ENCODE results near the gene TMPRSS6. TPM values are rescaled to one million over a fixed set of nuclear protein-coding genes. Genes with fewer than 3 reads are reported as not detected.

TMPRSS6 gene
- total RNA-seq, 1 donor = not detected

DNA sequence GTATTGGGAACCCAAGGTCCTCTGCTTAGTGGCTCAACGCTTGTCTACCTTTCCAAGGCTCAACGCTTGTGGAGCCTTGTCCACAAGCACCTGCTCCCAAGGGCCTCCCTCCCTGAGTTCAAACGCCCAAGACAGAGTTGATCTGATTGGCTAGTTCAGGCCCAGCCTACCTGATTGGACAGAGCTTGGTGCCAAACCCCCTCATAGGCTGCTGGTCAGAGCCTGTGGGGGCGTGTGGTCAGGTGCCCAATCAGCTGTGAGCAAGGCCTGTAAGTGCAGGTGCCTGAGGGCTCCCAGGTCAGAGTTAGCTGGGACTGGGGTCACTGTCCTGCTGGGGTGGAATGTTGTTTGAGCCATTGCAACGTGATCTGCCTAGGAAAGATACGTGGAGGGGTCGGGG is 16.9 kb upstream of the TMPRSS6 start:
- H2AFZ ChIP-seq (ENCODE audit: low read length) = no peak overlapping the region
- no peaks in the 10 kb centered on the region for H3K4me1 ChIP-seq (ENCODE audit: insufficient read depth, low read length)
- H3K4me2 ChIP-seq (ENCODE audit: insufficient read depth, low read length) = no peak overlapping the region
- H3K27me3 ChIP-seq (ENCODE audit: insufficient read depth, low read length) = no peaks in the 10 kb centered on the region
- H3K27ac ChIP-seq (ENCODE audit: low read depth, low read length) = no peak overlapping the region
- no peak for DNase-seq (ENCODE audit: insufficient read length, low spot score, missing footprints)
- H3K79me2 ChIP-seq (ENCODE audit: insufficient read depth, low read length) = no peaks in the 10 kb centered on the region
- no peaks in the 10 kb centered on the region for H4K20me1 ChIP-seq (ENCODE audit: insufficient read depth, low read length)
- H3K9me3 ChIP-seq (ENCODE audit: low read depth, low read length) = no peaks in the 10 kb centered on the region
- no peaks in the 10 kb centered on the region for H3K36me3 ChIP-seq (ENCODE audit: insufficient read depth, low read length)
- TF ChIP-seq, protein P1, sequence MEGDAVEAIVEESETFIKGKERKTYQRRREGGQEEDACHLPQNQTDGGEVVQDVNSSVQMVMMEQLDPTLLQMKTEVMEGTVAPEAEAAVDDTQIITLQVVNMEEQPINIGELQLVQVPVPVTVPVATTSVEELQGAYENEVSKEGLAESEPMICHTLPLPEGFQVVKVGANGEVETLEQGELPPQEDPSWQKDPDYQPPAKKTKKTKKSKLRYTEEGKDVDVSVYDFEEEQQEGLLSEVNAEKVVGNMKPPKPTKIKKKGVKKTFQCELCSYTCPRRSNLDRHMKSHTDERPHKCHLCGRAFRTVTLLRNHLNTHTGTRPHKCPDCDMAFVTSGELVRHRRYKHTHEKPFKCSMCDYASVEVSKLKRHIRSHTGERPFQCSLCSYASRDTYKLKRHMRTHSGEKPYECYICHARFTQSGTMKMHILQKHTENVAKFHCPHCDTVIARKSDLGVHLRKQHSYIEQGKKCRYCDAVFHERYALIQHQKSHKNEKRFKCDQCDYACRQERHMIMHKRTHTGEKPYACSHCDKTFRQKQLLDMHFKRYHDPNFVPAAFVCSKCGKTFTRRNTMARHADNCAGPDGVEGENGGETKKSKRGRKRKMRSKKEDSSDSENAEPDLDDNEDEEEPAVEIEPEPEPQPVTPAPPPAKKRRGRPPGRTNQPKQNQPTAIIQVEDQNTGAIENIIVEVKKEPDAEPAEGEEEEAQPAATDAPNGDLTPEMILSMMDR (IDR thresholded peaks at IDR 0.05; ENCODE audit: extremely low read depth, low read depth, low read length) = no peak
- H3K4me3 ChIP-seq (ENCODE audit: insufficient read depth, low read length) = no peak overlapping the region

DNA sequence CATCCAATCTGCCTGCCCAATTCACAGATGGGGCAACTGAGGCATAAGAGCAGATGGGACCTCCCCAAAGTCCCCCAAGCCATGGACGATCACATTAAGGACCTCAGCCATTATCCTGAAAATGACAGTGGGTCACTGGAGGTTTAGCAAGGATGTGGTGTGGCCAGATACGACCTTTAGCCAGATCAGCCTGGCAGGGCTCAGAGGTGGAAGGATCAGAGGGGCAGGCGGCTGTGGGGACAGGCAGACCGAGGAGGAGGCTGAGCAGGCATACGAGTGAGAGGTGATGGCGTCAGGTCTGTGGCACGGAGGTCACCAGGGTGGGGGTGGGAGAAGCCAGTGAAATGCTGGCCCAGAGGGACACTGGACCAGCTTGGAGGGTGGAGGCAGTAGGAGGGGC is 14.1 kb upstream of the TMPRSS6 start:
- Histone ChIP-seq H2AFZ (ENCODE audit: low read length) (no peak overlapping the region), H3K36me3 (ENCODE audit: insufficient read depth, low read length) (no peaks in the 10 kb centered on the region), H3K27ac (ENCODE audit: low read depth, low read length) (no peak overlapping the region), H3K4me1 (ENCODE audit: insufficient read depth, low read length) (no peaks in the 10 kb centered on the region), H3K27me3 (ENCODE audit: insufficient read depth, low read length) (peaks cover 3% of the 10 kb centered on the region), H4K20me1 (ENCODE audit: insufficient read depth, low read length) (no peaks in the 10 kb centered on the region), H3K9me3 (ENCODE audit: low read depth, low read length) (no peaks in the 10 kb centered on the region), H3K4me3 (ENCODE audit: insufficient read depth, low read length) (no peak overlapping the region), H3K79me2 (ENCODE audit: insufficient read depth, low read length) (no peaks in the 10 kb centered on the region), H3K4me2 (ENCODE audit: insufficient read depth, low read length) (no peak overlapping the region)
- TF ChIP-seq, protein P1 (IDR thresholded peaks at IDR 0.05; ENCODE audit: extremely low read depth, low read depth, low read length) = no peak
- no peak for DNase-seq (ENCODE audit: insufficient read length, low spot score, missing footprints)

DNA sequence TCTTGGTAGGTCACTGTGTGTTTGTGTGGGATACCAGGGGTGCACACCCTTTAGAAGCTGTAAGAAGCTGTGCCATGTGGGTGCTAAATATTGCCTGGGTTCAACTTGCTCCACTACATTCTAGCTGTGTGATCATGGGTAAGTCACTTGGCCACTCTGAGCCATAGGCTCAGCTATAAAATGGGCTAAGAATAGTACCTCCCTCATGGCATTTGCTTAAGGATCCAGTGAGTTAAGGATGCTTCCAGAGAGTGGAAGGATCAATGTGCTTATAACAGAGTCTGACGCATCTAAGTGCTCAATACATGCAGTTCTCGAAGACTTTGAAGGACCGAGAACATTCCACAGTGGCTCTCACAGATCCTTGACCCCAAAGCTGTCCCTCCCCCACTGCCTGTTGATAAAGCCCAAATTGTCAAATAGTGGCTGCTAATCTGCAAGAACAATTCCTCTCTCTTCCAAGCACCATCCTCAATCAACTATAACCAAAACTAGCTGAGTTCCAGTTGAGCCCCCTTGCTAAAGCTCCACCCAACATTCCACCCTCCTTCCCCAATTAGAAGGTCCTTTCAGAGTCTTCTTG is 13.2 kb upstream of the TMPRSS6 start:
- no peak for DNase-seq (ENCODE audit: insufficient read length, low spot score, missing footprints)
- H4K20me1 ChIP-seq (ENCODE audit: insufficient read depth, low read length) = no peaks in the 10 kb centered on the region
- no peak overlapping the region for H2AFZ ChIP-seq (ENCODE audit: low read length)
- no peak overlapping the region for H3K4me2 ChIP-seq (ENCODE audit: insufficient read depth, low read length)
- H3K36me3 ChIP-seq (ENCODE audit: insufficient read depth, low read length) = no peaks in the 10 kb centered on the region
- TF ChIP-seq, protein P1 (IDR thresholded peaks at IDR 0.05; ENCODE audit: extremely low read depth, low read depth, low read length) = no peak
- no peak overlapping the region for H3K4me3 ChIP-seq (ENCODE audit: insufficient read depth, low read length)
- H3K4me1 ChIP-seq (ENCODE audit: insufficient read depth, low read length) = no peaks in the 10 kb centered on the region
- H3K9me3 ChIP-seq (ENCODE audit: low read depth, low read length) = no peaks in the 10 kb centered on the region
- no peaks in the 10 kb centered on the region for H3K79me2 ChIP-seq (ENCODE audit: insufficient read depth, low read length)
- H3K27me3 ChIP-seq (ENCODE audit: insufficient read depth, low read length) = peaks cover 5% of the 10 kb centered on the region
- no peak overlapping the region for H3K27ac ChIP-seq (ENCODE audit: low read depth, low read length)

DNA sequence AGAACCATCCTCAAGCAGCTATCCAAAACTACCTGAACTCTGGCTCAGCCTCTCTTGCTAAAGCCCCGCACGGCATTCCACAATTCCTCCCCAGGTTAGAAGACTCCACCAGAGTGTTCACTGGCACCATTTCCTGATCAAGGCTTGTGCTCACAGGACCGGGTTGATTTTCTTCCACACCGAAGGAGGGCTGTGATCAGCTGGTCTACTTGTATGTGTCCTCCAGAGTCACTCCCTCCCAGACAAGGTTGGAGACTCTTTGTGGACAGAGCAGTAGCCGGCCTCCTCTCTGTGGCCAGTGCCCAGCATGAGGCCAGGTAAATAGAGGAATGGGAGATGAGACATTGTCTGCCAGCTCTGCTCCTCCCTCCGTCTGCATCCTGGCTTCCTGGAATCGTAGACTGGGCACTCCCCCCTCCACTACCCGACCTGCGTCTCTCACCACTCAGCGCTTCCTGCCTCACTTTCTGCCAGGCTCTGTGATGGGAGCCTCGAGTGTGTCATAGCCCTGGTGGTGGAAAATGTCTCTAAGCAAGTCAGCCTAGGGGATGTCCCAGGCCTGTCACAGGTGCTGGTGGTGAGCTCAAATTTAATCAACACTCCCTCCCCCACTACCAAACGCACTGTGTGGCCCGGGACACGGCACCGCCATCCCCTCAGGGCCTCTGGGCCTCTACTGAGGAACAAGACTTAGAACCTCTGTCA is 12.5 kb upstream of the TMPRSS6 start:
- Histone ChIP-seq H3K4me1 (ENCODE audit: insufficient read depth, low read length) (no peaks in the 10 kb centered on the region), H3K36me3 (ENCODE audit: insufficient read depth, low read length) (no peaks in the 10 kb centered on the region), H3K9me3 (ENCODE audit: low read depth, low read length) (no peaks in the 10 kb centered on the region), H3K4me3 (ENCODE audit: insufficient read depth, low read length) (no peak overlapping the region), H3K27ac (ENCODE audit: low read depth, low read length) (no peak overlapping the region), H3K4me2 (ENCODE audit: insufficient read depth, low read length) (no peak overlapping the region), H3K27me3 (ENCODE audit: insufficient read depth, low read length) (peaks cover 8% of the 10 kb centered on the region), H3K79me2 (ENCODE audit: insufficient read depth, low read length) (no peaks in the 10 kb centered on the region), H2AFZ (ENCODE audit: low read length) (peak overlapping the region; percentile 59), H4K20me1 (ENCODE audit: insufficient read depth, low read length) (no peaks in the 10 kb centered on the region)
- DNase-seq (ENCODE audit: insufficient read length, low spot score, missing footprints) = peak; percentile 89
- TF ChIP-seq, protein P1 (IDR thresholded peaks at IDR 0.05; ENCODE audit: extremely low read depth, low read depth, low read length) = no peak
